Jurkat, Clone E6-1 (cell line): ENCODE results near the gene ANKS4B.
A peak's percentile ranks its signal among the peaks of the same experiment; 100 is the strongest.
"Not testable (repeated sequence)": the region's sequence is repeated elsewhere in the genome, so short reads cannot be mapped to it uniquely, and the experiment has no call there.

Experiments used
- DNase-seq: peaks from one replicate; pipeline ENCODE4 v3.0.0-alpha.2; 2011; ENCODE audit warnings: low read depth, low spot score
- H3K4me3 ChIP-seq: 2 replicates; pipeline ENCODE4 v1.5.1; 2011; ENCODE audit warnings: mild to moderate bottlenecking, low read length, control low read depth, moderate library complexity

Gene ANKS4B

GRCh38 chr16:21214086-21214485 is 19.4 kb upstream of the ANKS4B start:
- DNase-seq = no peak
- H3K4me3 ChIP-seq = no peak overlapping the region

- no peak overlapping the region for H3K4me3 ChIP-seq
- DNase-seq = no peak
Observed at GRCh38 chr16:21217121-21217520, 16.4 kb upstream of the ANKS4B start.

DNA sequence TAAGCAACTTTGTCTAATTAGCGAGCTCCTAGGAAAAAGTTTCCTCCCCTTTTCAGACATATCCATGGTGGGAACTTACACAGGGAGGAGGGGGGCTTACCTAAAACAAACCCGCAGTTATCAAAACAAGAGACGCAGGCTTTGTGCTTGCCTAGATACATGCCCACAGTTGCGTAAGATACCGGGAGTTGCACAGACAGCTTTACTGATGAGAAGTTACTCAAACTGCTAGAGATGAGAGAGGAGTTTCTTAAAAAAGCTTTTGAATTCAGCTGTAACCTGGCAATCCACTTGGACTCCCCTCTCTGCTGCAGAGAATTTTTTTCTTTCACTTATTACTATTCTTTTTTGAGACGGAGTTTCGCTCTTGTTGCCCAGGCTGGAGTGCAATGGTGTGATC is 15.3 kb upstream of the ANKS4B start:
- DNase-seq = no peak
- H3K4me3 ChIP-seq = no peak overlapping the region

DNA sequence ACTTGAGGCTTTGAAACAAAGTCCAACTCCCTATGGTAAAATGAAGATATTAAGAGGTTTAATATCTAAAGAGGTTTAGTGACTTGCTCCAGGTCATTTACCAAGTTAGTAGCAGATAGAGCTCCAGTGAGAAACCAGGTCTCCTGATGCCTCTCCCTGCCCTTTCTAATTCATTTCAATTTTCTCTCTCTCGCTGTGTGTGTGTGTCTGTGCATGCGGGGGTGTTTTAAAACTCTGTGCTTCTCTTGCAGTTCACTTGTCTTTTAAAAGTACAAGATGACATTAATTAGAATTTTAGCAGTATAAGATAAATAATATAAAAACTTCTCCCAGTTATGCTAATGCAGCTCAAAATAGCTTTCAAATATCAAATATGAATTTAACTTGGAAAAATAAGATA is 13.9 kb upstream of the ANKS4B start:
- no peak overlapping the region for H3K4me3 ChIP-seq

DNA sequence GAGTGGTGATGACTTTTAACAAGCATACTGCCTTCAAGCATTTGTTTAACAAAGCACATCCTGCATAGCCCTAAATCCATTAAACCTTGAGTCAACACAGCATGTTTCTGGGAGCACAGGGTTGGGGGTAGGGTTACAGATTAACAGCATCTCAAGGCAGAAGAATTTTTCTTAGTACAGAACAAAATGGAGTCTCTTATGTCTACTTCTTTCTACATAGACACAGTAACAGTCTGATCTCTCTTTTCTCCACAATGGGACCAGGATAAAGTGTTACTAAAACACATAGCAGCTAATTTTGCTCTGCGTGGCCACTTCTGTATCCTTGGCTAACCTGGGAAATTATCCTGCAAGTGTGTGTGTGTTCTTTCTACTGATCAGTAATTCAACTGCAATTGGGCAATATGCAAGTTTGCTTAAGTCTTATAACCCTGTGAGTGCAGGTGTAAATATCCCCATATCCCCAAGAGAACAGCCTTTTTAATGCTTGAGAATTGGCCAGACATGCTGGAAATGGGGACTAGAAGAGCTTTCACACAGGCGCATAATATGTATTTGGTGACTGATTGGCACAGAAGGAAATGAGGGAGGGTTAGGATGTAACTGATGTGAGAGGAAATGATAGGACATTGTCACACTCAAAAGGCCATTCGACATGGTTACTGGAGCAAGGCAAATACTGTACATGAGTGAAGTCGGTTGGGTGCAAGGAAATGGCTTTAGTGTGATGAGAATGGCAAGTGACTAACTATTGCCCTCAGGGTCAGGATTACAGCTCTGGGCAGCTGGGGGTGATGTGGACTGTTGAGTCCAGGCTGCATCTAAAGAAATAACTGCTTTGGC is 10.8 kb upstream of the ANKS4B start:
- H3K4me3 ChIP-seq = no peak overlapping the region
- DNase-seq = no peak

More for the DNA sequence above, 13.9 kb upstream of the ANKS4B start:
- DNase-seq = no peak

DNA sequence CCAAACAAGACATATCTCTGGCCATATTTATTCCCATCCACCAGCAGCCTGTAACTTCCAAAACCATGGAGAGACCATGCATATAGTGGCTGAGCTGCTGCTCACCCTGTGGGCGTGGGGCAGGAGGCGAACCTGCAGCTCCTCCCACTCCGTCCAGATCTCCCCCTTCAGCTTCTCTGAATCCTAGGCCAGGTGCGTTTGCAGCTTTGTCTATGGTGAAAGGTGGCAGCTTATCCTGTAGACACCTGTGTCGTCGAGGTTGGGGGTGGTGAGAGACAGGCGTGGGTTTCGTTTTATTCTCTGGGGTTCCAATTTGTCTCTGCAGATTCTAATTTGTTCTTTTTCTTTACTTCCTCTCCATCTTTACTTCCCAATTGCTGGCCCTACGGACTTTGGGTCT is 9.7 kb upstream of the ANKS4B start:
- DNase-seq = no peak
- no peak overlapping the region for H3K4me3 ChIP-seq

DNA sequence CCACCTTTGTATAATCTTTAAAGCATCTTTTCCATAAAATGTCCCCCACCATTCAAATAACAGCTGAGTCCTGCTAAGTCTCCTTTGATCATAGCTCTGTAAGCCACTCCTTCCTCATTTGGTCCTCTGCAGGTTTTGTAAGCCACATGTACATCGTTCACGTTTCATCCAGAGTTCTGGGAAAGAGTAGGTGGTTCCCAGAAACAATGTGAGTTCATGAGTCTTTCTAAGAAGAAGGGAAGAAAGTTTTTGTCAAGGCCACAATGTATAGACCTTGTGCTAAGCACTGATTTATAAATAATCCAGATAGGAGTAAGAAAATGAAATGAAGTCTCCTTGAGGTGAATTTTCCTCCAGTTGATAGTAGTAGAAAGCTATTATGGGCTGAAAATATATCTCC is 8.7 kb upstream of the ANKS4B start:
- DNase-seq = no peak
- no peak overlapping the region for H3K4me3 ChIP-seq

- no peak overlapping the region for H3K4me3 ChIP-seq
- DNase-seq = no peak
Observed at GRCh38 chr16:21226749-21227148, 6.8 kb upstream of the ANKS4B start.

DNA sequence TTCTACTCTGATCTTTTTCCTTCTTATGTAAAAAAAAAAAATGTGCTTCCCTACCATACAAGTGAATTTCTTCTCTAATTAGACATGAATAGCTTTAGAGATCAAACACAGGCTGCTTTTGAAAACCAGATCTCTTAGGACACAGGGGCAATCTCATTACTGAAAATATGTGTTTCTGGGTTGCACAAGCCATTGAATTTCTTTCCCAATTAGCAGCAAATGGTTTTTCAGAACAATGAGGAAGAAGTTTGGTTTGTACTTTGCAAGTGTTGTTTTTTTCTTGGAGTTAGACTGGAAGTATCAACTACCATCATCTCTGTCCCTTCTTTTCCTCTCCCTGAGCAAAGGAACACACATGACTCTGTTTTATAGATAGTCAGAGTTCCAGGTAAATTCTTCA is 5.6 kb upstream of the ANKS4B start:
- no peak overlapping the region for H3K4me3 ChIP-seq
- DNase-seq = no peak

- no peak overlapping the region for H3K4me3 ChIP-seq
- no peak for DNase-seq
Observed at GRCh38 chr16:21228361-21228872, 5.1 kb upstream of the ANKS4B start.

DNA sequence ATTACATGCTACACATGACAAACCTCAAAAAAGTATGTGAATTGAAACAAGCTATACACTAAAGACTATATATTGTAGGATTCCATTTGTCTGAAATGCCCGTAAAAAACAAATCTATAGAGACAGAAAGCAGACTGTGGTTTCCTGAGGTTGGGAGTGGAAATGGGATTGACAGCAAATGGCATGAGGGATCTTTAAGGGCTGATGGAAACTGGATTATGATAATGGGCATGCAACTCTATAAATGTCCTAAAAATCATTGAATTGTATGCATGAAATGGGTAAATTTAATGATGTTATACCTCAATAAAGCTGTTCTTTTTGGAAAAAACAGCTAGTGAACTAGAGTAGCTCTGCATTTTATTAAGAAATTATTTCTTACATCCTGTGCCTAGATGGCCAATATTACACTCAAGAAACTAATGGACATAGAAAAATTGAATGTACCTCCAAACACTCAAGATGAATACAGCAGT is 416 bp upstream of the ANKS4B start:
- DNase-seq = no peak
- H3K4me3 ChIP-seq = no peak overlapping the region

DNA sequence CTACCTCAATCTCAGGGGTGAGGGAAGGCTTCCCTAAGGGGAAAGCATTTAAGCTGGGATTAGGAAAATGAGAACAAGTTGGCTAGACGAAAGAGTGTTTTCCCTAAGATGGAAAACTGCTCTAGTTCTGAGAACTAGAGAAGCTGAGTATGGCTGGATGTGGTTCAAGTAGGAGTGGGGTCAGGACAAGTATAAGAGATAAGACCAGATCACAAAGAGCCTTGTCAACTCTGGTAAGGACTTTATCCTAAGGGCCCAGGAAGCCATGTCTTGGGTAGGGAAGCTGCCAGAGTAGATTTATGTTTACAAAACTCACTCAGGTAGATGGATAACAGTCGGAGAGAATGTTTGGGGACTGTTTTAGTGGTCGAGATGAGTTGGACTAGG is 1.7 kb downstream of the ANKS4B start:
- no peak overlapping the region for H3K4me3 ChIP-seq

GRCh38 chr16:21236831-21237230 is 3.3 kb downstream of the ANKS4B start:
- no peak for DNase-seq
- H3K4me3 ChIP-seq = no peak overlapping the region

More for the DNA sequence above, 1.7 kb downstream of the ANKS4B start:
- no peak for DNase-seq

- no peak for DNase-seq
- no peak overlapping the region for H3K4me3 ChIP-seq
Observed at GRCh38 chr16:21239646-21240045, 6.1 kb downstream of the ANKS4B start.

- no peak overlapping the region for H3K4me3 ChIP-seq
- DNase-seq = no peak
Observed at GRCh38 chr16:21242756-21243155, 9.3 kb downstream of the ANKS4B start.

DNA sequence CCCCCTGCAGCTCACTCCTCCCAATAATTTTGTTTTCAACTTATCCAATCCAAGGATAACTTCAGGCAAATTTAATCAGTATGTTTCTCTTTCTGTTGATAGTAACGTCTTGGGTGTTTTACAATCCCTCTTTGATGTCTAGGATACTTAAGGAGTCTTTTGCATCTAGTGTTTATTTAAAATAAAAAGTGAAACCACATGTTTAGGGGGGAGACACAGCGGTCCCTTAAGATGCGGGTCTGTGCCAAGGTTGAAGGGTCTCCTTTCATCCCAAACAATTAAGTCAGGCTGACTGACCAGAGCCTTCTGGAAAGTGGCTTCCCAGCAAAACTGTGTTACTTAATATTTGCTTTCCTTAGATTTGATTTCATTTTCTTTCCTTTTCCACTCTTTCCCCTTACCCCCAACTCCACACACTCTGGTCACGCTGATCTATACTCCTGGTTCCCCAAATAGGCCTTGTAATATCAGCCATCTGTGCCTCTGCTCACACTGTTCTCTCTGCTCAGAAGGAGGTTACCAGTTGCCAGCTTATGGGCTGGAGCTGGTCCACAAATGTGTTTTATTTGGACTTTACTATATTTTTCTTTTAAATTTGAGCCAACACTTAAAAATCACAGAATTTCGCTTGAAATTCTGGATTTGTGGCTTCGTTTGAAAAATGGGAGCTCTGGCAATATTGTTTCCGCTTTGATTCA is 11.2 kb downstream of the ANKS4B start:
- no peak for DNase-seq
- no peak overlapping the region for H3K4me3 ChIP-seq

DNA sequence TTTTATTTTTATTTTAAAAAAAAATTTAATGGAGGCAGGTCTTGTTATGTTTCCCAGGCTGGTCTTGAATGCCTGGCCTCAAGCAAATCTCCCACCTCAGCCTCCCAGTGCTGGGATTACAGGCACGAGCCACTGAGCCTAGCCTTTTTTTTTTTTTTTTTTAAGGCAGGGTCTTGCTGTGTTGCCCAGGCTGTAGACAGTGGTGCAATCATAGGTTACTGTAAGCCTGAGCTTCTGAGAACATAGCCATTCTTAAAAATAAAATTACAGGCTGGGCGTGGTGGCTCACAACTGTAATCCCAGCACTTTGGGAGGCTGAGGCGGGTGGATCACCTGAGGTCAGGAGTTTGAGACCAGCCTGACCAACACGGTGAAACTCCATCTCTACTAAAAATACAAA is 14.7 kb downstream of the ANKS4B start:
- H3K4me3 ChIP-seq, DNase-seq: not testable (repeated sequence)

DNA sequence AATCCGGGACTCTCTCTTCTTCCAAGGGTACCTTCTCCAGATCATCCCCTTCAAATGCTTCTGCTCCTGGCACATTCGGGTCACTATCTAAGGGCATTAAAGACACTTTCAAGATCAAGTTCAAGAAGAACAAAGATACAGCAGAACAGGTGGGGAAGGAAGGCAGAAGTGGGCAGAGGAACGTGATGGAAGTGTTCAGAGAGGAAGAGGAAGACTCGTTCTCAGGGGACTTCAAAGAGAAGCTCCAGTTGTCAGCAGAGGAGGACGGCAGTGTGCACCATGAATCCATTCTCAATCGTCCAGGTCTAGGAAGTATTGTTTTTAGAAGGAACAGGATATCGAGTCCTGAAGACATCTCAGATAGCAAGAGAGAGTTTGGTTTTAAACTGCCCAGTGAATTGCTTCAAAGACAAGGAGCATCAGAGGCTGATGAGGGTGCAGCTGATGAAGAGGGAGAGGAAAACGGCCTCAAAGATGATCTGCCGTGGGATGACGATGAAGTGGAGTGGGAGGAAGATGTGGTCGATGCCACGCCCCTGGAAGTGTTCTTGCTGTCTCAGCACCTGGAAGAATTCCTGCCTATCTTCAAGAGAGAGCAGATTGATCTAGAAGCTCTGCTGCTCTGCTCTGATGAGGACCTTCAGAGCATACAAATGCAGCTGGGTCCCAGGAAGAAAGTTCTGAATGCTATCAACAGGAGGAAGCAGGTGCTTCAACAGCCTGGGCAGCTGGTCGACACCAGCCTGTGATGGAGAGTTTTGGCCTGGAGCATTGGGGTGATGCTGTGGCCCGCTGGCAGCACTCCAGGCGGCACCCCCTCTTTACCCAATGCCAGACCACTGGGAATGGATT is 16.8 kb downstream of the ANKS4B start:
- DNase-seq = no peak
- H3K4me3 ChIP-seq = no peak overlapping the region

GRCh38 chr16:21253470-21253869 is 20.0 kb downstream of the ANKS4B start:
- peak; percentile 15 for DNase-seq
- no peak overlapping the region for H3K4me3 ChIP-seq
